Astrocyte (in vitro differentiated cells and primary cell): ENCODE data around the gene PRRT2. TPM values are rescaled to one million over a fixed set of nuclear protein-coding genes. Genes with fewer than 3 reads are reported as not detected.

Source experiments
- DNase-seq: peaks from one replicate; pipeline ENCODE4 v3.0.0-alpha.2; 2010; ENCODE audit warnings: low read depth
- FAIRE-seq: peaks from 2 replicates; lab custom pipeline; 2011; peaks lifted over from hg19 to GRCh38; lab: Jason Lieb, UNC
- H2AFZ ChIP-seq: 2 replicates; pipeline ENCODE4 v1.6.0; 2012; ENCODE audit warnings: low read depth, low read length, inconsistent platforms
- H3K27ac ChIP-seq: 2 replicates; pipeline ENCODE4 v1.5.1; 2011; ENCODE audit warnings: low read depth, low read length, inconsistent platforms
- H3K27me3 ChIP-seq: 2 replicates; pipeline ENCODE4 v1.6.0; 2011; ENCODE audit warnings: low read length, inconsistent platforms; ENCODE audit not compliant: insufficient read depth
- H3K36me3 ChIP-seq: 2 replicates; pipeline ENCODE4 v1.5.1; 2011; ENCODE audit warnings: low read length, inconsistent platforms; ENCODE audit not compliant: insufficient read depth
- H3K4me1 ChIP-seq: 2 replicates; pipeline ENCODE4 v1.5.1; 2011; ENCODE audit warnings: low read length, inconsistent platforms; ENCODE audit not compliant: insufficient read depth
- H3K4me2 ChIP-seq: 2 replicates; pipeline ENCODE4 v1.6.0; 2012; ENCODE audit warnings: low read length, inconsistent platforms
- H3K4me3 ChIP-seq: 2 replicates; pipeline ENCODE4 v1.5.1; 2011; ENCODE audit warnings: low read depth, mild to moderate bottlenecking, low read length, inconsistent platforms; ENCODE audit not compliant: insufficient read depth
- H3K79me2 ChIP-seq: 2 replicates; pipeline ENCODE4 v1.6.0; 2012; ENCODE audit warnings: mild to moderate bottlenecking, low read length, inconsistent platforms; ENCODE audit not compliant: insufficient read depth
- H3K9ac ChIP-seq: 2 replicates; pipeline ENCODE4 v1.6.0; 2012; ENCODE audit warnings: mild to moderate bottlenecking, low read length, inconsistent platforms
- H3K9me3 ChIP-seq: 2 replicates; pipeline ENCODE4 v1.5.1; 2012; ENCODE audit warnings: low read depth, mild to moderate bottlenecking, low read length, inconsistent platforms; ENCODE audit not compliant: insufficient read depth
- H4K20me1 ChIP-seq: 2 replicates; pipeline ENCODE4 v1.6.0; 2012; ENCODE audit warnings: low read length, inconsistent platforms; ENCODE audit not compliant: insufficient read depth
- H3K27ac Mint-ChIP-seq: one replicate; pipeline ENCODE4 v1.8.0; 2021; ENCODE audit warnings: mild to moderate bottlenecking, mixed read lengths; ENCODE audit not compliant: unreplicated experiment
- H3K27me3 Mint-ChIP-seq: one replicate; pipeline ENCODE4 v1.8.0; 2021; ENCODE audit warnings: low read depth, mixed read lengths; ENCODE audit not compliant: unreplicated experiment
- H3K36me3 Mint-ChIP-seq: one replicate; pipeline ENCODE4 v1.8.0; 2021; ENCODE audit warnings: low read depth, mixed read lengths; ENCODE audit not compliant: unreplicated experiment
- H3K4me1 Mint-ChIP-seq: one replicate; pipeline ENCODE4 v1.8.0; 2021; ENCODE audit warnings: low read depth, mixed read lengths; ENCODE audit not compliant: unreplicated experiment
- H3K4me3 Mint-ChIP-seq: one replicate; pipeline ENCODE4 v1.8.0; 2021; ENCODE audit warnings: mild to moderate bottlenecking, moderate library complexity, mixed read lengths; ENCODE audit not compliant: unreplicated experiment
- H3K9me3 Mint-ChIP-seq: one replicate; pipeline ENCODE4 v1.8.0; 2021; ENCODE audit warnings: mild to moderate bottlenecking, mixed read lengths; ENCODE audit not compliant: unreplicated experiment
- CTCF ChIP-seq: IDR thresholded peaks from 2 replicates; pipeline ENCODE4 v1.5.1; 2011; ENCODE audit warnings: low read depth, mild to moderate bottlenecking, inconsistent platforms, low read length, moderate library complexity; ENCODE audit not compliant: insufficient read depth
- EZH2 ChIP-seq: IDR thresholded peaks from 2 replicates; pipeline ENCODE4 v1.6.1; 2012; ENCODE audit warnings: mild to moderate bottlenecking, low read length, inconsistent platforms; ENCODE audit not compliant: insufficient read depth
- total RNA-seq: library from RNA; stranded (reverse); gene quantifications from 2 replicates; pipeline ENCODE4 v1.2.1, GENCODE V29; 2021

The PRRT2 gene
- total RNA-seq, 1 donor from 2014 or later, result 6.2 TPM

DNA sequence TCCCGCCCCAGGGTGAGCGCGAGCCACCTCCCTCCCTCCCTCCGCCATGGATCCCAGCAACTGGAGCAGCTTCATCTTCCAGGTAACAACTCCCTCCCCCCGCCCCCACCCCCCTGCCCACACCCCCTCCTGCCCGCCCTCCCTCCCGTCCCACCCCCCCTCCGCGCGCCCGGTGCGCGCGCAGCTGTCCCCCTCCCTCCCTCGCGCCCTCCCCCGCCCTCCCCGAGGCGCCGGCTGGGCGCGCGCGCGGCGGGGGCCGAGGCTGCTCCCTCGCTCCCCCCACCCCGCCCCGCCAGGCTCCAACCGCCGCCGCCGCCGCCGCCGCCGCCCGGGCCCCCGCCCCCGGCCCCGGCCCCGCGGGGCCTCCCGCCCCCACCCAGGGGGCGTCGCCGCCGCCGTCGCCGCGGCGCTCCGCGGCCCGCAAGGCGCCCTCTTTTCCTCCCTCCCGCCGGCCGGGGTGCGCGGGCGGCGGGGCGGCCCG, 5.9 kb upstream of the PRRT2 start, which contains the start of gene MAZ:
Gene MAZ, plus strand, starts transcription at position 431 of the 481 bp plus-strand sequence. CDS start 173 bp downstream, outside the sequence.
- Mint-ChIP-seq H3K27ac (peak within 1 kb of the TSS; percentile 98), H3K4me3 (peak within 1 kb of the TSS; percentile 98), H3K9me3 (no peaks in the 10 kb centered on the region), H3K36me3 (peaks cover 13% of the 10 kb centered on the region), H3K4me1 (peaks cover 29% of the 10 kb centered on the region), H3K27me3 (no peaks in the 10 kb centered on the region)
- DNase-seq, result peak; percentile 88
- Histone ChIP-seq H2AFZ (peak within 1 kb of the TSS; percentile 79), H3K36me3 (peaks cover 9% of the 10 kb centered on the region), H3K9me3 (no peaks in the 10 kb centered on the region), H3K4me2 (peak within 1 kb of the TSS; percentile 96), H3K9ac (peak within 1 kb of the TSS; percentile 94), H3K27me3 (no peaks in the 10 kb centered on the region), H3K4me1 (peaks cover 34% of the 10 kb centered on the region), H3K79me2 (peaks cover 34% of the 10 kb centered on the region), H3K4me3 (peak within 1 kb of the TSS; percentile 77), H3K27ac (peak within 1 kb of the TSS; percentile 91), H4K20me1 (peaks cover 30% of the 10 kb centered on the region)
- TF ChIP-seq CTCF (no peak), EZH2 (no peak)
- no peak for FAIRE-seq

- DNase-seq, result no peak
- H3K4me1 Mint-ChIP-seq, result peaks cover 32% of the 10 kb centered on the region
These were observed 5.2 kb upstream of the PRRT2 start for GRCh38 chr16:29806641-29807425.

More at GRCh38 chr16:29806641-29807425, 5.2 kb upstream of the PRRT2 start:
- Histone ChIP-seq H3K27ac (peak overlapping the region; percentile 68), H3K9ac (peak overlapping the region; percentile 84), H3K4me2 (peak overlapping the region; percentile 93), H2AFZ (peak overlapping the region; percentile 14), H3K79me2 (peaks cover 34% of the 10 kb centered on the region), H3K9me3 (no peaks in the 10 kb centered on the region), H3K4me1 (peaks cover 39% of the 10 kb centered on the region), H3K4me3 (peak overlapping the region; percentile 77), H4K20me1 (peaks cover 34% of the 10 kb centered on the region), H3K27me3 (no peaks in the 10 kb centered on the region), H3K36me3 (peaks cover 5% of the 10 kb centered on the region)
- Mint-ChIP-seq H3K27me3 (no peaks in the 10 kb centered on the region), H3K36me3 (peaks cover 9% of the 10 kb centered on the region), H3K4me3 (peak overlapping the region; percentile 91), H3K9me3 (no peaks in the 10 kb centered on the region), H3K27ac (no peak overlapping the region)
- no peak for FAIRE-seq
- no peak for TF ChIP-seq CTCF
- TF ChIP-seq EZH2, result no peak
